ENCODE data around the gene PRKAB2. TPM values are rescaled to one million over a fixed set of nuclear protein-coding genes. Genes with fewer than 3 reads are reported as not detected.

The PRKAB2 gene
- total and polyA plus RNA-seq, 2 of the 13 experiments (the other 11 are each of a cell fraction or from before 2014, with no cell fraction given) = 44.0 to 118 TPM

GRCh38 chr1:147172168-147173016 is at the start of gene PRKAB2 (continued):
- TF ChIP-seq MTA3 (CRISPR knock-in tag; IDR thresholded peaks at IDR 0.05) (no peak), MYPOP (CRISPR knock-in tag; IDR thresholded peaks at IDR 0.05) (peak; percentile 43; the same call in 1 of the 2 replicates), REXO4 (CRISPR knock-in tag; IDR thresholded peaks at IDR 0.05; ENCODE audit: borderline replicate concordance) (no peak), ZBTB21 (CRISPR knock-in tag; IDR thresholded peaks at IDR 0.05) (no peak), ZFY (CRISPR knock-in tag; IDR thresholded peaks at IDR 0.05) (peak; percentile 90), TBL1XR1 (IDR thresholded peaks at IDR 0.05; ENCODE audit: borderline replicate concordance, low read length, partially characterized antibody) (peak; percentile 52), SPEN (CRISPR knock-in tag; IDR thresholded peaks at IDR 0.05; ENCODE audit: low read depth) (peak; percentile 92), ZFP36L2 (CRISPR knock-in tag; IDR thresholded peaks at IDR 0.05) (no peak), ATF1 (CRISPR knock-in tag; IDR thresholded peaks at IDR 0.05) (no peak), DMTF1 (CRISPR knock-in tag; IDR thresholded peaks at IDR 0.05) (no peak; the same call in 1 of the 2 replicates), ZNF546 (CRISPR knock-in tag; conservative IDR thresholded peaks at IDR 0.05) (0 out of 2 replicates have a peak, but pooled peaks have one; percentile 12), MAFG (CRISPR knock-in tag; IDR thresholded peaks at IDR 0.05) (no peak), ATF7-NPFF (CRISPR knock-in tag; IDR thresholded peaks at IDR 0.05; ENCODE audit: low read depth) (no peak; the same call in 1 of the 2 replicates), CHD4 (IDR thresholded peaks at IDR 0.05; ENCODE audit: borderline replicate concordance, low read length) (no peak), ZNF569 (CRISPR knock-in tag; IDR thresholded peaks at IDR 0.05; ENCODE audit: borderline replicate concordance) (0 out of 2 replicates have a peak, but pooled peaks have one; percentile 7), CBX5 (CRISPR knock-in tag; IDR thresholded peaks at IDR 0.05; ENCODE audit: borderline replicate concordance) (no peak), ZNF670 (CRISPR knock-in tag; IDR thresholded peaks at IDR 0.05; ENCODE audit: borderline replicate concordance) (peak; percentile 68), ZNF513 (CRISPR knock-in tag; conservative IDR thresholded peaks at IDR 0.05) (no peak), TERF1 (CRISPR knock-in tag; IDR thresholded peaks at IDR 0.05) (no peak), ZNF367 (CRISPR knock-in tag; IDR thresholded peaks at IDR 0.05; ENCODE audit: borderline replicate concordance) (no peak), PHF21A (CRISPR knock-in tag; IDR thresholded peaks at IDR 0.05) (peak; percentile 98), ZBTB7A (CRISPR knock-in tag; IDR thresholded peaks at IDR 0.05) (peak; percentile 74), JARID2 (CRISPR knock-in tag; IDR thresholded peaks at IDR 0.05; ENCODE audit: insufficient replicate concordance) (no peak), ZKSCAN8 (CRISPR knock-in tag; IDR thresholded peaks at IDR 0.05; ENCODE audit: borderline replicate concordance) (peak; percentile 76; the same call in 1 of the 2 replicates)
